ENCODE results near the gene G3BP2.

Gene G3BP2

GRCh38 chr4:75637176-75637575 is 36.0 kb downstream of the G3BP2 start:
- no peak for DNase-seq (ENCODE audit: low spot score)

GRCh38 chr4:75634951-75635350 is 38.3 kb downstream of the G3BP2 start:
- no peak for DNase-seq (ENCODE audit: low spot score)
- no peak for TF ChIP-seq CTCF (IDR thresholded peaks at IDR 0.05; ENCODE audit: extremely low read depth, missing control alignments)

More at GRCh38 chr4:75637176-75637575, 36.0 kb downstream of the G3BP2 start:
- no peak for TF ChIP-seq CTCF (IDR thresholded peaks at IDR 0.05; ENCODE audit: extremely low read depth, missing control alignments)

GRCh38 chr4:75634281-75634680 is 38.9 kb downstream of the G3BP2 start:
- TF ChIP-seq CTCF (IDR thresholded peaks at IDR 0.05; ENCODE audit: extremely low read depth, missing control alignments), result no peak
- DNase-seq (ENCODE audit: low spot score), result no peak

- DNase-seq (ENCODE audit: low spot score), result no peak
- no peak for TF ChIP-seq CTCF (IDR thresholded peaks at IDR 0.05; ENCODE audit: extremely low read depth, missing control alignments)
Measured at GRCh38 chr4:75633846-75634245, 39.4 kb downstream of the G3BP2 start.

GRCh38 chr4:75630937-75631329 is 42.3 kb downstream of the G3BP2 start:
- no peak for DNase-seq (ENCODE audit: low spot score)
- no peak for TF ChIP-seq CTCF (IDR thresholded peaks at IDR 0.05; ENCODE audit: extremely low read depth, missing control alignments)

- no peak for TF ChIP-seq CTCF (IDR thresholded peaks at IDR 0.05; ENCODE audit: extremely low read depth, missing control alignments)
- peak; percentile 89 for DNase-seq (ENCODE audit: low spot score)
Measured at GRCh38 chr4:75630174-75630936, 42.9 kb downstream of the G3BP2 start, which contains the start of gene CDKL2. Gene CDKL2, minus strand, starts transcription at chr4:75630528. Its CDS starts 4,540 bp downstream, at chr4:75625988.

- no peak for DNase-seq (ENCODE audit: low spot score)
- TF ChIP-seq CTCF (IDR thresholded peaks at IDR 0.05; ENCODE audit: extremely low read depth, missing control alignments), result no peak
Measured at GRCh38 chr4:75629239-75629638, 44.0 kb downstream of the G3BP2 start.
